ENCODE results near the gene EFCAB3.

The EFCAB3 gene

DNA sequence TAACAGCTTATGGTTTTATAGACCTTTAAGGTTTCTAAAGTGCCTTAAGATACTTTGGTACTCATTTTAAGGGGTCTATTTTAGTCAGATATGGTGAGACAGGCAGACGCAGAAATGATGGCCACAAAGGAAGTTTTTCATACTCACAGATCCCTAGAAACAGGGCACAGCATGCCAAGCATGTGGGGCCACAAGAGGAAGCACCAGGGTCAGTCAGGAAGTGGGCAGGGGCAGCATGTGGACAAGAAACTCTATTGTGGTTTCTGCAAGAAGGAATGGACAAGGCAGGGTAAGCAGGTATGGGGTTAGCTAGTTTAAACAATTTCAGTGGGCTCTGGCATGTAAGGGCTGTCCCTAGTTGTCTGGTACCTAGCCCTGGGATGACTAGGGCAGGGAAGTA lies 8.5 kb downstream of the EFCAB3 start:
- ATAC-seq, result no peak
- TF ChIP-seq OSR1 (CRISPR knock-in tag; IDR thresholded peaks at IDR 0.05), result no peak
- no peak for TF ChIP-seq CSRNP3 (CRISPR knock-in tag; IDR thresholded peaks at IDR 0.05)
- TF ChIP-seq, protein P1, sequence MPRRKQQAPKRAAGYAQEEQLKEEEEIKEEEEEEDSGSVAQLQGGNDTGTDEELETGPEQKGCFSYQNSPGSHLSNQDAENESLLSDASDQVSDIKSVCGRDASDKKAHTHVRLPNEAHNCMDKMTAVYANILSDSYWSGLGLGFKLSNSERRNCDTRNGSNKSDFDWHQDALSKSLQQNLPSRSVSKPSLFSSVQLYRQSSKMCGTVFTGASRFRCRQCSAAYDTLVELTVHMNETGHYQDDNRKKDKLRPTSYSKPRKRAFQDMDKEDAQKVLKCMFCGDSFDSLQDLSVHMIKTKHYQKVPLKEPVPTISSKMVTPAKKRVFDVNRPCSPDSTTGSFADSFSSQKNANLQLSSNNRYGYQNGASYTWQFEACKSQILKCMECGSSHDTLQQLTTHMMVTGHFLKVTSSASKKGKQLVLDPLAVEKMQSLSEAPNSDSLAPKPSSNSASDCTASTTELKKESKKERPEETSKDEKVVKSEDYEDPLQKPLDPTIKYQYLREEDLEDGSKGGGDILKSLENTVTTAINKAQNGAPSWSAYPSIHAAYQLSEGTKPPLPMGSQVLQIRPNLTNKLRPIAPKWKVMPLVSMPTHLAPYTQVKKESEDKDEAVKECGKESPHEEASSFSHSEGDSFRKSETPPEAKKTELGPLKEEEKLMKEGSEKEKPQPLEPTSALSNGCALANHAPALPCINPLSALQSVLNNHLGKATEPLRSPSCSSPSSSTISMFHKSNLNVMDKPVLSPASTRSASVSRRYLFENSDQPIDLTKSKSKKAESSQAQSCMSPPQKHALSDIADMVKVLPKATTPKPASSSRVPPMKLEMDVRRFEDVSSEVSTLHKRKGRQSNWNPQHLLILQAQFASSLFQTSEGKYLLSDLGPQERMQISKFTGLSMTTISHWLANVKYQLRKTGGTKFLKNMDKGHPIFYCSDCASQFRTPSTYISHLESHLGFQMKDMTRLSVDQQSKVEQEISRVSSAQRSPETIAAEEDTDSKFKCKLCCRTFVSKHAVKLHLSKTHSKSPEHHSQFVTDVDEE (CRISPR knock-in tag; IDR thresholded peaks at IDR 0.05), result no peak
- TF ChIP-seq CSDC2 (CRISPR knock-in tag; IDR thresholded peaks at IDR 0.05), result no peak
- TF ChIP-seq GLIS3 (CRISPR knock-in tag; IDR thresholded peaks at IDR 0.05), result no peak
- TF ChIP-seq ZFP3 (CRISPR knock-in tag; IDR thresholded peaks at IDR 0.05), result no peak
- no peak for TF ChIP-seq ZC3H10 (CRISPR knock-in tag; IDR thresholded peaks at IDR 0.05)
- TF ChIP-seq BACH2 (CRISPR knock-in tag; IDR thresholded peaks at IDR 0.05; ENCODE audit: borderline replicate concordance), result no peak
- TF ChIP-seq, protein P2, sequence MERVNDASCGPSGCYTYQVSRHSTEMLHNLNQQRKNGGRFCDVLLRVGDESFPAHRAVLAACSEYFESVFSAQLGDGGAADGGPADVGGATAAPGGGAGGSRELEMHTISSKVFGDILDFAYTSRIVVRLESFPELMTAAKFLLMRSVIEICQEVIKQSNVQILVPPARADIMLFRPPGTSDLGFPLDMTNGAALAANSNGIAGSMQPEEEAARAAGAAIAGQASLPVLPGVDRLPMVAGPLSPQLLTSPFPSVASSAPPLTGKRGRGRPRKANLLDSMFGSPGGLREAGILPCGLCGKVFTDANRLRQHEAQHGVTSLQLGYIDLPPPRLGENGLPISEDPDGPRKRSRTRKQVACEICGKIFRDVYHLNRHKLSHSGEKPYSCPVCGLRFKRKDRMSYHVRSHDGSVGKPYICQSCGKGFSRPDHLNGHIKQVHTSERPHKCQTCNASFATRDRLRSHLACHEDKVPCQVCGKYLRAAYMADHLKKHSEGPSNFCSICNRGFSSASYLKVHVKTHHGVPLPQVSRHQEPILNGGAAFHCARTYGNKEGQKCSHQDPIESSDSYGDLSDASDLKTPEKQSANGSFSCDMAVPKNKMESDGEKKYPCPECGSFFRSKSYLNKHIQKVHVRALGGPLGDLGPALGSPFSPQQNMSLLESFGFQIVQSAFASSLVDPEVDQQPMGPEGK (CRISPR knock-in tag; IDR thresholded peaks at IDR 0.05; ENCODE audit: borderline replicate concordance), result no peak
- TF ChIP-seq SNAI2 (CRISPR knock-in tag; IDR thresholded peaks at IDR 0.05), result no peak
- no peak for TF ChIP-seq ISL1 (CRISPR knock-in tag; IDR thresholded peaks at IDR 0.05)
- TF ChIP-seq, protein P3, sequence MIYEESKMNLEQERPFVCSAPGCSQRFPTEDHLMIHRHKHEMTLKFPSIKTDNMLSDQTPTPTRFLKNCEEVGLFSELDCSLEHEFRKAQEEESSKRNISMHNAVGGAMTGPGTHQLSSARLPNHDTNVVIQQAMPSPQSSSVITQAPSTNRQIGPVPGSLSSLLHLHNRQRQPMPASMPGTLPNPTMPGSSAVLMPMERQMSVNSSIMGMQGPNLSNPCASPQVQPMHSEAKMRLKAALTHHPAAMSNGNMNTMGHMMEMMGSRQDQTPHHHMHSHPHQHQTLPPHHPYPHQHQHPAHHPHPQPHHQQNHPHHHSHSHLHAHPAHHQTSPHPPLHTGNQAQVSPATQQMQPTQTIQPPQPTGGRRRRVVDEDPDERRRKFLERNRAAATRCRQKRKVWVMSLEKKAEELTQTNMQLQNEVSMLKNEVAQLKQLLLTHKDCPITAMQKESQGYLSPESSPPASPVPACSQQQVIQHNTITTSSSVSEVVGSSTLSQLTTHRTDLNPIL (CRISPR knock-in tag; IDR thresholded peaks at IDR 0.05; ENCODE audit: low read depth), result no peak
- no peak for TF ChIP-seq PPARA (CRISPR knock-in tag; IDR thresholded peaks at IDR 0.05; ENCODE audit: borderline replicate concordance)

- no peak for ATAC-seq
- TF ChIP-seq ZFP3 (CRISPR knock-in tag; IDR thresholded peaks at IDR 0.05) (no peak), ZNF8 (CRISPR knock-in tag; IDR thresholded peaks at IDR 0.05) (no peak), CSDC2 (CRISPR knock-in tag; IDR thresholded peaks at IDR 0.05) (no peak), PPARA (CRISPR knock-in tag; IDR thresholded peaks at IDR 0.05; ENCODE audit: borderline replicate concordance) (no peak), ZC3H10 (CRISPR knock-in tag; IDR thresholded peaks at IDR 0.05) (no peak), TCF4 (CRISPR knock-in tag; IDR thresholded peaks at IDR 0.05; ENCODE audit: borderline replicate concordance) (no peak), CSRNP3 (CRISPR knock-in tag; IDR thresholded peaks at IDR 0.05) (no peak)
- TF ChIP-seq, protein P1 (CRISPR knock-in tag; IDR thresholded peaks at IDR 0.05), result no peak
Measured at GRCh38 chr17:62392908-62393307, 12.6 kb downstream of the EFCAB3 start.

DNA sequence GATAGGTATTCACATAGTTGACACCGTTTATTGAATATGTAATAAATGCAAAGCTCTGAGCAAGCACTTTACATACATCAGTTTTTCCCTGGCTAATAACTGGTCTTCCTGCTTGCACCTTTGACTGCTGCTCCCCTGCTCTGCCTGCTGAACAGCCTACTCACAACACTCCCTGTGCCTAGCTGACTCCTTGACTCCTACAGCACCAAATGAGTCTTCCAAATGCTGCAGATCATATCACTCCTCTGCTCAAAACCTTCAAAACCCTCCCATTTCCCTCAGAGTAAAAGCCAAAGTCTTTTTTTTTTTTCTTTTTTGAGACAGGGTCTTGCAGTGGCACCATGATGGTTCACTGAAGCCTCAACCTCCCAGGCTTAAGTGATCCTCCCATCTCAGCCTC lies 18.5 kb downstream of the EFCAB3 start:
- ATAC-seq, result no peak
- TF ChIP-seq ISL1 (CRISPR knock-in tag; IDR thresholded peaks at IDR 0.05) (no peak), ZNF8 (CRISPR knock-in tag; IDR thresholded peaks at IDR 0.05) (no peak), ZNF565 (CRISPR knock-in tag; conservative IDR thresholded peaks at IDR 0.05; ENCODE audit: low read depth) (no peak), ESRRG (CRISPR knock-in tag; IDR thresholded peaks at IDR 0.05) (no peak), GLIS3 (CRISPR knock-in tag; IDR thresholded peaks at IDR 0.05) (no peak), CSRNP3 (CRISPR knock-in tag; IDR thresholded peaks at IDR 0.05) (no peak), POU6F1 (CRISPR knock-in tag; IDR thresholded peaks at IDR 0.05; ENCODE audit: borderline replicate concordance, low read depth) (no peak), CSDC2 (CRISPR knock-in tag; IDR thresholded peaks at IDR 0.05) (no peak), ZC3H10 (CRISPR knock-in tag; IDR thresholded peaks at IDR 0.05) (no peak)
- TF ChIP-seq, protein P2 (CRISPR knock-in tag; IDR thresholded peaks at IDR 0.05; ENCODE audit: borderline replicate concordance), result no peak
